Adrenal gland (tissue), 5 donors: Measurements from ENCODE around the gene SP6.

Experiments
- CTCF ChIP-seq, 6 experiments: fragments of 450-650 bp in 4 of 6; fragments of 200-600 bp in 2 of 6; sonication (generic) in 1 of 6; IDR thresholded peaks; 1 replicate in 5 of 6; 2 replicates in 1 of 6; pipeline versions ENCODE4 v1.5.1 to v1.8.0; 2016 to 2021; ENCODE audit warnings: antibody characterized with exemption in 6 of 6, mild to moderate bottlenecking in 2 of 6, moderate library complexity in 1 of 6
- POLR2A ChIP-seq, 2 donors: fragments of 450-650 bp; IDR thresholded peaks; one replicate each; pipeline ENCODE4 v1.6.1; 2017; ENCODE audit warnings: antibody characterized with exemption in 2 of 2, mild to moderate bottlenecking in 2 of 2, moderate library complexity in 1 of 2
- donor health status: DM: no; HTN: no; CAD: no.

GRCh38 chr17:47879028-47879585 lies 28.1 kb upstream of the SP6 start:
- TF ChIP-seq POLR2A (IDR thresholded peaks at IDR 0.05) (no peak), CTCF (IDR thresholded peaks at IDR 0.05) (no peak)
